UCSD-AML1 (cell line): ENCODE results near the gene RRP1B.

Source experiments
- DNase-seq: peaks from one replicate; lab custom pipeline; 2025; ENCODE audit not compliant: unreplicated experiment; lab: John Stamatoyannopoulos, UW

Gene RRP1B

GRCh38 chr21:43740497-43741156 is 81.3 kb downstream of the RRP1B start:
- no peak for DNase-seq

- no peak for DNase-seq
These were observed 82.2 kb downstream of the RRP1B start for GRCh38 chr21:43741423-43742096.

GRCh38 chr21:43743947-43744346 is 84.6 kb downstream of the RRP1B start:
- DNase-seq = no peak

GRCh38 chr21:43744725-43745124 is 85.4 kb downstream of the RRP1B start:
- DNase-seq = no peak
